Testis (tissue), 3 donors: ENCODE data around the gene NR5A1. TPM values are rescaled to one million over a fixed set of nuclear protein-coding genes. Genes with fewer than 3 reads are reported as not detected.

ENCODE experiments used
- DNase-seq: peaks from one replicate; pipeline ENCODE4 v3.0.0-alpha.2; 2019
- H3K27ac ChIP-seq, 2 donors: fragments of 200-600 bp; sonication (generic); one replicate each; pipeline ENCODE4 v1.5.1; 2019
- H3K27me3 ChIP-seq: fragments of 200-600 bp; sonication (generic); one replicate; pipeline ENCODE4 v1.5.1; 2019
- H3K36me3 ChIP-seq: fragments of 200-600 bp; sonication (generic); one replicate; pipeline ENCODE4 v1.5.1; 2017; ENCODE audit warnings: low read depth; ENCODE audit errors: missing control alignments
- H3K4me1 ChIP-seq: fragments of 200-600 bp; sonication (generic); one replicate; pipeline ENCODE4 v1.5.1; 2019
- H3K4me3 ChIP-seq, 2 donors: fragments of 200-600 bp; sonication (generic); one replicate each; pipeline ENCODE4 v1.5.1; 2017 to 2019
- H3K9me3 ChIP-seq: fragments of 200-600 bp; sonication (generic); one replicate; pipeline ENCODE4 v1.5.1; 2017
- POLR2A ChIP-seq: fragments of 450-650 bp; IDR thresholded peaks from one replicate; pipeline ENCODE4 v1.6.1; 2017; ENCODE audit warnings: antibody characterized with exemption, mild to moderate bottlenecking, moderate library complexity
- WGBS, 2 donors: methylation state at CpG; one replicate each; pipeline ENCODE4 v1.1.5; 2018; 5-methylcytosine and 5-hydroxymethylcytosine counted together
- intact Hi-C: fragments of 100-400 bp; cut with DNase I; formaldehyde crosslinking; loops from one replicate; pipeline ENCODE4 v1.15.1; 2023; ENCODE audit warnings: low total_unique reads
- polyA plus RNA-seq: library from polyadenylated mRNA; stranded (reverse); fragments of 350-450 nt; fragmentation: Illumina TruSeq; extraction: RNeasy Lipid Tissue Mini Kit (QIAGEN cat#74804); gene quantifications from one replicate; pipeline ENCODE4 v1.2.3, GENCODE V29; 2014; ENCODE audit warnings: low read depth, low replicate concordance; ENCODE audit not compliant: insufficient read depth
- total RNA-seq, 2 donors: library from RNA; depleted of rRNA; stranded (reverse); fragments of >200 nt; gene quantifications; one replicate each; pipeline ENCODE4 v1.2.3, GENCODE V29; 2016
- TF ChIP-seq, protein P1 (sequence below), 3 experiments: fragments of 450-650 bp in 2 of 3; fragments of 200-600 bp in 1 of 3; sonication (generic) in 1 of 3; IDR thresholded peaks; one replicate each; pipeline ENCODE4 v1.5.1; 2016 to 2019; ENCODE audit warnings: antibody characterized with exemption in 3 of 3, mild to moderate bottlenecking in 2 of 3, moderate library complexity in 1 of 3

Gene NR5A1
- total and polyA plus RNA-seq, 3 donors from 2014 or later: 28.7 to 65.2 (median 43.5) TPM

DNA sequence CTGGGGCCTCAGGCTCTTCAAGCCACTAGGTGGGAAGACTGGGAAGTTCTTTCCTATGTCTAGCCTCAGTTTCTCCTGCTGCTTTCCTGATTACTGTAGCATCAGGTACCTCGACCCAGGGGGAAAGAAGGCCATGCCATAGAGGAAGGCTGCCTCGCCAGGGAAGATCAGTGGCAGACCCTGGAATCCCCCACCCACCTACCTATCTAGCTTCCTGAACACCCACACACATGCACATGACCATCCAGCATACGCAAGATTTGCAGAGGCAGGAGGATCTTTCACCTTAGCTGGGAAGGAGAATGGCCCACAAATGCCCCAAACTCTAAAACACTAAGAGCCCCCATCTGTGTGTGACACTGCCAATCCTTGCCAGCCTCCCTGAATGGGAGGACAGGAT, 8.0 kb downstream of the NR5A1 start:
- Histone ChIP-seq H3K27ac (no peak overlapping the region), H3K27me3 (no peaks in the 10 kb centered on the region)

DNA sequence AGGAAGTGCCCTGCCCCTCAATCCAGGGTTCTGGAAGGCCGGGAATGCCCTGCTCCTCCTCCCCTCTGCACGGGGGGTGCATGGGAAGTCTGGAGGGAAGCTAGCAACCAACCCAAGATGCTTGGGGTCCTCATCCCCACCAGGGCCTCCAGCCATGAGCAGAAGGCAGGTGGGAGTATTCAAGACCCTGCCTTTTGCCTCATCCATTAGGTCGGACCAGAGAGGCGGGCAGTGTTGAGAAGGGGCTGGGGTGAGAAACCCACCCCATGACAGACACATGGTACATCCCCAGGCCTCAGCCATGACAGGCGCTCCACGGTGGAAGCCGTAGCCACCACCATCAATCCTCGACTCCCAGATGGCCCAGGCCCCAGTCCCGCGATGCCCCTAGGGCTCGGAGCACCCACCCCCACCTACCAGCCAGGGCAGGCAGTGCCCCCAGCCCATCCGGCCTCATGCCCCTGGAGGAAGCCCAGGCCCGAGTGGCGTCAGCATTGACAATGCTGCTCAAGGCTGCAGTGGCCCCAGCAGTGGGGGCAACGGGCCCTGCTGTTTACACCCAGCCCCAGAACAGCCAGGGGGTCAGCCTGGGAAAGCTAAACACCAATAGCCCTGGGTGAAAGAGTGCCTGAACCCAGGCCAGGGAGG, 8.6 kb downstream of the NR5A1 start:
- Histone ChIP-seq H3K27me3 (no peaks in the 10 kb centered on the region), H3K36me3 (no peaks in the 10 kb centered on the region), H3K9me3 (no peaks in the 10 kb centered on the region), H3K4me1 (peaks cover 12% of the 10 kb centered on the region), H3K27ac (no peak overlapping the region), H3K4me3 (no peak overlapping the region)
- intact Hi-C loops: no loop called here
- no peak for TF ChIP-seq POLR2A
- TF ChIP-seq, protein P1, sequence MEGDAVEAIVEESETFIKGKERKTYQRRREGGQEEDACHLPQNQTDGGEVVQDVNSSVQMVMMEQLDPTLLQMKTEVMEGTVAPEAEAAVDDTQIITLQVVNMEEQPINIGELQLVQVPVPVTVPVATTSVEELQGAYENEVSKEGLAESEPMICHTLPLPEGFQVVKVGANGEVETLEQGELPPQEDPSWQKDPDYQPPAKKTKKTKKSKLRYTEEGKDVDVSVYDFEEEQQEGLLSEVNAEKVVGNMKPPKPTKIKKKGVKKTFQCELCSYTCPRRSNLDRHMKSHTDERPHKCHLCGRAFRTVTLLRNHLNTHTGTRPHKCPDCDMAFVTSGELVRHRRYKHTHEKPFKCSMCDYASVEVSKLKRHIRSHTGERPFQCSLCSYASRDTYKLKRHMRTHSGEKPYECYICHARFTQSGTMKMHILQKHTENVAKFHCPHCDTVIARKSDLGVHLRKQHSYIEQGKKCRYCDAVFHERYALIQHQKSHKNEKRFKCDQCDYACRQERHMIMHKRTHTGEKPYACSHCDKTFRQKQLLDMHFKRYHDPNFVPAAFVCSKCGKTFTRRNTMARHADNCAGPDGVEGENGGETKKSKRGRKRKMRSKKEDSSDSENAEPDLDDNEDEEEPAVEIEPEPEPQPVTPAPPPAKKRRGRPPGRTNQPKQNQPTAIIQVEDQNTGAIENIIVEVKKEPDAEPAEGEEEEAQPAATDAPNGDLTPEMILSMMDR (IDR thresholded peaks at IDR 0.05): no peak
- no peak for DNase-seq
- WGBS, 2 donors: 62 to 85% methylated on average over 4 to 14 of the region's 15 CpGs

More for the DNA sequence above, 8.0 kb downstream of the NR5A1 start:
- WGBS, 2 donors: 84 to 100% methylated on average over 2 to 3 of the region's 3 CpGs
- Histone ChIP-seq H3K4me3 (no peak overlapping the region), H3K4me1 (peaks cover 17% of the 10 kb centered on the region), H3K36me3 (no peaks in the 10 kb centered on the region), H3K9me3 (no peaks in the 10 kb centered on the region)
- intact Hi-C loops: no loop called here
- TF ChIP-seq, protein P1 (IDR thresholded peaks at IDR 0.05): no peak
- TF ChIP-seq POLR2A: no peak
- no peak for DNase-seq

DNA sequence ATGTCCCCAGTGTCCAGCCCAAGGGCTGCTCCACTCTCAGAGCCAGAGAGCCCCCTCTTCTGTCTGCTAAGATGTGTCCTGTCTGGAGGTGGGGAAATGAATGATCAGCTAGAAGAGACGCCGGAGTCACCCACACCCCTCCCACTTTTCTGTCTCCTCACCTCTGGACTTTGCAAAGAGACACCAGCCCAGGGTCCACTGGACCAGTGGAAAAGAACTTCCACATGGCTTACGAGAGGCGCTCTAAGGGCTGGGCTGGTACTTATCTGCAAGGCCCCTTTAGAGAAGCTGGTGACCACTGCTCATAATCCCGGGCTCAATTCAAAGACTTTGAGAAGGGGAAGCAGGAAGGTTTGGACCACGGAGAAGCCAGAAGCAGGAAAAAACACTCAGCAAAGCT, 9.2 kb downstream of the NR5A1 start:
- no peaks in the 10 kb centered on the region for H3K9me3 ChIP-seq
- H3K36me3 ChIP-seq: no peaks in the 10 kb centered on the region
- no peak overlapping the region for H3K4me3 ChIP-seq
- H3K4me1 ChIP-seq: peaks cover 10% of the 10 kb centered on the region
- no peak for TF ChIP-seq POLR2A
- TF ChIP-seq, protein P1 (IDR thresholded peaks at IDR 0.05): no peak
- intact Hi-C loops: no loop called here
- H3K27me3 ChIP-seq: no peaks in the 10 kb centered on the region
- no peak overlapping the region for H3K27ac ChIP-seq
- WGBS, 2 donors: 76 to 85% methylated on average over 6 of the region's 6 CpGs
- no peak for DNase-seq

DNA sequence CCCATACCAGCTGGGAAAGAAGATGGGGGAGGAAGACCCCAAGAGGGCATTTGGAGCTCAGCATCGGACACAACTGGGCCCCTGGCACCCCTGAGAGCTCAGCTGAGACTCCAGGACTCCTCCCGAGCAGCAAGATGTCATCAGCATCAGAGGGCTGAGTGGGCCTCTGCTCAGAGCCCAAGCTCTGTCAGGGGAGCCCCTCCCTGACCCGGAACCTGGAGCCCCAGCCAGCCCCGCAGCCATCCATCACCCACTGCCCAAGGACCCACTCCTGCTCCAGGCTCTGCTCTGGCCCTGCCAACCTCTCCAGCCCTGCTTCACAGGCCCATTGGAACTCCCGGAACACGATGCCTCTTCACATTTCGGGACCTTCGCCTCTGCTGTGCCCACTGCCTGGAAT, 9.8 kb downstream of the NR5A1 start:
- TF ChIP-seq, protein P1 (IDR thresholded peaks at IDR 0.05): no peak
- TF ChIP-seq POLR2A: no peak
- Histone ChIP-seq H3K36me3 (no peaks in the 10 kb centered on the region), H3K9me3 (no peaks in the 10 kb centered on the region), H3K27ac (no peak overlapping the region), H3K4me1 (peaks cover 9% of the 10 kb centered on the region), H3K4me3 (no peak overlapping the region), H3K27me3 (no peaks in the 10 kb centered on the region)
- no peak for DNase-seq
- WGBS, 2 donors: 82 to 87% methylated on average over 6 to 8 of the region's 8 CpGs
- intact Hi-C loops: no loop called here

DNA sequence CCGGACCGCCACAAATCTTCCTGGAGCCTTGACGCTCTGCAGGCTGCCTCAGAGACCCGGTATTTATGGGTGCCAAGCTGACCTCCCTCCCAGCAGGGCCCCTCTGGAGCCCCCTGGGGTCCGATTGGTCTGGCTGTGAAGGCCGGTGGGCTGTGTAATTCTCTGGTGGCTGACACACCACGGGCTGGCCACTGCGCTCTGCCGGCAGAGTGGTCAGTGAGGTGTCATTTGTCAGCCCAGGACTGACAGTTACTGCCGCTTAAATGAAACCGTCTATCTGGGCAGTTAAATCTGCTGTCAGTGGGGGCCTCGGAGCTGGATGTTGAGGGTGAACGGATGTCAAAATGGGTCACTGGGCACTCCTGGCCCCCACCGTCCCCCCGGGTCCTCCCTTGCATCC, 10.7 kb downstream of the NR5A1 start:
- intact Hi-C loops: no loop called here
- Histone ChIP-seq H3K27me3 (no peaks in the 10 kb centered on the region), H3K4me1 (peaks cover 9% of the 10 kb centered on the region), H3K36me3 (no peaks in the 10 kb centered on the region), H3K9me3 (no peaks in the 10 kb centered on the region), H3K27ac (no peak overlapping the region), H3K4me3 (no peak overlapping the region)
- 76% methylated on average over 15 of the region's 15 CpGs; no CpG with 5 or more reads in 1 of the 2 donors for WGBS, 2 donors
- no peak for DNase-seq
- no peak for TF ChIP-seq POLR2A
- TF ChIP-seq, protein P1 (IDR thresholded peaks at IDR 0.05): no peak
